HG03060 (cell line): Measurements from ENCODE around the gene PLAC8.
A peak's percentile ranks its signal among the peaks of the same experiment; 100 is the strongest.
"Not testable (repeated sequence)": the region's sequence is repeated elsewhere in the genome, so short reads cannot be mapped to it uniquely, and the experiment has no call there.

Experiments
- ATAC-seq: cut with Tn5 transposase; IDR thresholded peaks from one replicate; pipeline ENCODE4 v1.9.1; 2021; ENCODE audit warnings: low read depth, moderate number of reproducible peaks; ENCODE audit not compliant: unreplicated experiment

PLAC8 gene

GRCh38 chr4:83074086-83074704 lies 40.3 kb downstream of the PLAC8 start:
- ATAC-seq: peak; percentile 87

DNA sequence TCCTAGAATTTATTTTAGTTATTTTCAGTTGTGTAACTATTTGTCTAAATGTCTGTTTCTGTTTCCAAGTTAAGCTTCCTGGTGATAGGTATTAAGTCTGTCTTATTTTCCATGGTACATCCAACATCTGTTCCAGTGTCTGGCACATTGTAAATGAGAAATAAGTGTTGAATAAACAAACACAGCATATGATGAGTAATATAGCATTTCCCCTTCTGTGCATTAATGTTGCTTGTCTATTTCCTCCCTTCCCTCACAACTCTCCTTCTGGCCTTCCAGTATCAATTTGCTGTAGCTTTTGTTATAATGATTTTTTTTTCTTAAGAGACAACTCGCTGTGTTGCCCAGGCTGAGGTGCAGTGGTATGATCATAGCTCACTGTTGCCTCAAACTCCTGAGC lies 43.4 kb downstream of the PLAC8 start:
- ATAC-seq: no peak

DNA sequence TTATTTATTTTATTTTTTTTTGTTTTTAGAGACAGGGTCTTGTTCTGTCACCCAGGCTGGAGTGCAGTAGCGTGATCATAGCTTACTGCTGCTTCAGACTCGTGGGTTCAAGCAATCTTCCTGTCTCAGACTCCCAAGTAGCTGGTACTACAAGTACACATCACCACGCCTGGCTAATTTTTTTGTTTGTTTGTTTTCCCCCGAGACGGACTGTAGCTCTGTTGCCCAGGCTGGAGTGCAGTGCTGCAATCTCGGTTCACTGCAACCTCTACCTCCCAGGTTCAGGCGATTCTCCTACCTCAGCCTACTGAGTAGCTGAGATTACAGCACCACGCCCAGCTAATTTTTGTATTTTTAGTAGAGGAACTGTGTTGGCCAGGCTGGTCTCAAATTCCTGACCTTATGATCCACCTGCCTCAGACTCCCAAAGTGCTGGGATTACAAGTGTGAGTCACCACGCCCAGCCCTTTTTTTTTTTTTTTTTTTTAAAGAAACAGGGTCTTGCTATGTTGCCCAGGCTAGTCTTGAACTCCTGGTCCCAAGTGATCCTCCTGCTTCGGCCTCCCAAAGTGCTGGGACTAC lies 47.4 kb downstream of the PLAC8 start:
- ATAC-seq: no peak

- ATAC-seq: no peak
These were observed 49.3 kb downstream of the PLAC8 start for GRCh38 chr4:83065266-83065665.

GRCh38 chr4:83062739-83063138 lies 51.8 kb downstream of the PLAC8 start:
- no peak for ATAC-seq

DNA sequence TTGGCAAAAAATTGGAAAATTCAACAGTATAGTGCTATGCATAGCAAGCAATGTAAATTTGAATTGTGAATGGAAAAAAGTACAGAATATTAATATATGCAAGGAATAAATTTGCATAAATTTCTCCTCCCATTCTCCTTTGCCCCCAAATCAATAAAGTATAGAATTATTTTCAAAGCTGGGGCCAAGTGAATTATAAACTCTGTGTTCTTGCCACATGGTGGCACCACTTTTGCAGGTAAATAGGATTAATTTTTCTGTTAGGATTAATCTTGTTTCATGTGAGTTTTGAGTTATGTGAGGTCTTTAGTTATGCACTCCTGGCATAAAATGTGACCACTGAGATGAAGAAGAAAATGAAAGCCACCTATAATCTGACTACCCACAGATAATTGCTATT lies 59.6 kb downstream of the PLAC8 start:
- ATAC-seq: no peak

GRCh38 chr4:83048781-83049180 lies 65.7 kb downstream of the PLAC8 start:
- ATAC-seq: not testable (repeated sequence)

DNA sequence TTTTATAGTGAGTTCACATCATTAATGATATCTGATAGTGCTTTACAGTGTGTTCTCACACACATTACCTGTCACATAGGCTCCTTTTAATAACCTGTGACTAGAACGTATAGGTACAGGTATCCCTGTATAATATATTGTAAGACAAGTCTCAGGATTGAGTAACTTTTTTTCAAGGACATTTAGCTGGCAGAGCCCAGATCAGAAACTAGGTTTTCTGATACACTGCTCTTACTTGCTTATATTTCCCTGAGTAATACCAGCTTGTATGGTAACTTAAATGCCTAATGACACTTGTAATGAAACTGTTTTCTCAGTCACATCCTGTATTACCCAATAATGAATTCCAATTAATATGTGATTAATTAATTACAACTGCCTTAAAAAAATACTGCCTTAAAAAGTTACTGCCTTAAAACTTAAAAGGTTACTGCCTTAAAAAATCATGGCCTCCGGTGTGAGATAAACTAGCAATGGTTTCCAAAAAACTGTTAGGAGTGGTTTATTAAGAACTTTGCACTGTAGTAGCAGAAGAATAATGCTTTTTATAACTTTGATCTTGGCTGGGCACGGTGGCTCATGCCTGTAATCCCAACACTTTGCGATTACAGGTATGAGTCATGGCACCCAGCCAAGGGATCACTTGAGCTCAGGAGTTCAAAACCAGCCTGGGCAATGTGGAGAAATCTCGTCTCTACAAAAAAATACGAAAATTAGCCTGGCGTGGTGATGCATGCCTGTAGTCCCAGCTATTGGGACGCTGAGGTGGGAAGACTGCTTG lies 67.6 kb downstream of the PLAC8 start:
- ATAC-seq: no peak

DNA sequence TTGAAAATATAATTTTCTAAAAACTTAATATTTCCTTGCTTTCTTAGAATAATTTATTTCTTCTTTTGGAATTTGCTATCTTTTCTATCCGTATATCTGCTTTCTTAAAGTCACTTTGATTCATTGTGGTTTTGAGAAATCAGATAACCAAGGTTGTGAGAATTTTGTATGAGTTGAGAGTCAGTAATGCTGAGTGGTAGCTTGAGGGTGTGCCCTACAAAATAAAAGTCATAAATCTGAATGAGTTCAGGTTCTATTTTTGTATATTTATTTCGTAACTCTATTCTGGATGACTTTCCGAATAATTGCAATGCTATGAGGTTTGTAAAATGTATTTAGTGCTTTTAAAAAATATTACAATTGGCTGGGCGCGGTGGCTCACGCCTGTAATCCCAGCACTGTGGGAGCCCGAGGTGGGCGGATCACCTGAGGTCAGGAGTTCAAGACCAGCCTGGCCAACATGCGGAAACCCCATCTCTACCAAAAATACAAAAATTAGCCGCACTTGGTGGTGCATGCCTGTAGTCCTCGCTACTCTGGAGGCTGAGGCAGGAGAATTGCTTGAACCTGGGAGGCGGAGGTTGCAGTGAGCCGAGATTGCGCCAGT lies 70.6 kb downstream of the PLAC8 start:
- ATAC-seq: no peak

- ATAC-seq: not testable (repeated sequence)
These were observed 71.4 kb downstream of the PLAC8 start for GRCh38 chr4:83043157-83043556.

- no peak for ATAC-seq
These were observed 74.3 kb downstream of the PLAC8 start for GRCh38 chr4:83040269-83040668.
